ENCODE measurements around the gene FAM200A. TPM values are rescaled to one million over a fixed set of nuclear protein-coding genes. Genes with fewer than 3 reads are reported as not detected.
"Not testable (repeated sequence)": the region's sequence is repeated elsewhere in the genome, so short reads cannot be mapped to it uniquely, and the experiment has no call there.

Gene FAM200A
- total and polyA plus RNA-seq, 10 donors, result 4.9 to 9.2 (median 5.7) TPM

- whole genome bisulfite sequencing, 5 donors, result 81 to 93% (median 88%) methylated on average over 1 of the region's 1 CpG
- TF ChIP-seq POLR2A (IDR thresholded peaks at IDR 0.05), result no peak
- no peak for TF ChIP-seq POLR2AphosphoS5 (IDR thresholded peaks at IDR 0.05)
- no peak for TF ChIP-seq CTCF (IDR thresholded peaks at IDR 0.05 in 8 of 11, conservative IDR thresholded peaks at IDR 0.05 in 3 of 11)
- intact Hi-C loops (cut with DNase I; ENCODE audit: low total_unique reads), result no loop called here
Measured at GRCh38 chr7:99596408-99596955, 44.6 kb upstream of the FAM200A start.

GRCh38 chr7:99594948-99595745 is 43.2 kb upstream of the FAM200A start:
- no peaks in the 10 kb centered on the region for H3K36me3 ChIP-seq
- H3K4me1 ChIP-seq, result no peaks in the 10 kb centered on the region
- H3K27me3 ChIP-seq (replicated peaks in 1 of 7), result no peaks in the 10 kb centered on the region
- TF ChIP-seq POLR2A (IDR thresholded peaks at IDR 0.05) (no peak), POLR2AphosphoS5 (IDR thresholded peaks at IDR 0.05) (no peak), CTCF (IDR thresholded peaks at IDR 0.05 in 8 of 11, conservative IDR thresholded peaks at IDR 0.05 in 3 of 11) (no peak)
- no peak overlapping the region for H3K4me3 ChIP-seq
- no peaks in the 10 kb centered on the region for H3K9me3 ChIP-seq
- no peak overlapping the region for H3K27ac ChIP-seq
- no peak for DNase-seq
- 81 to 84% (median 84%) methylated on average over 7 of the region's 7 CpGs for WGBS, 5 donors
- intact Hi-C loops (cut with DNase I; ENCODE audit: low total_unique reads), result no loop called here

More at GRCh38 chr7:99596408-99596955, 44.6 kb upstream of the FAM200A start:
- Histone ChIP-seq H3K27ac (no peak overlapping the region), H3K4me1 (no peaks in the 10 kb centered on the region), H3K9me3 (no peaks in the 10 kb centered on the region), H3K4me3 (no peak overlapping the region), H3K27me3 (replicated peaks in 1 of 7) (no peaks in the 10 kb centered on the region), H3K36me3 (no peaks in the 10 kb centered on the region)
- DNase-seq, result no peak

- TF ChIP-seq CTCF (IDR thresholded peaks at IDR 0.05 in 8 of 11, conservative IDR thresholded peaks at IDR 0.05 in 3 of 11) (no peak), POLR2AphosphoS5 (IDR thresholded peaks at IDR 0.05) (no peak), POLR2A (IDR thresholded peaks at IDR 0.05) (no peak)
- Histone ChIP-seq H3K4me1 (no peaks in the 10 kb centered on the region), H3K9me3 (no peaks in the 10 kb centered on the region), H3K36me3 (no peaks in the 10 kb centered on the region), H3K27ac (no peak overlapping the region), H3K27me3 (replicated peaks in 1 of 7) (peaks cover 0 to 10% (median 0%) of the 10 kb centered on the region in 7 donors), H3K4me3 (no peak overlapping the region)
- no peak for DNase-seq
- intact Hi-C loops (cut with DNase I; ENCODE audit: low total_unique reads), result no loop called here
- whole genome bisulfite sequencing, 5 donors, result 79 to 90% (median 85%) methylated on average over 3 of the region's 3 CpGs
Measured at GRCh38 chr7:99588868-99589267, 37.0 kb upstream of the FAM200A start.

GRCh38 chr7:99580778-99581332 is 28.9 kb upstream of the FAM200A start:
- intact Hi-C loops (cut with DNase I; ENCODE audit: low total_unique reads); H3K9me3 ChIP-seq; DNase-seq; H3K36me3 ChIP-seq: not testable (repeated sequence)
- H3K4me1 ChIP-seq, result peaks cover 5 to 21% (median 16%) of the 10 kb centered on the region in 6 donors
- H3K27me3 ChIP-seq (replicated peaks in 1 of 7), result peaks cover 0 to 16% (median 4%) of the 10 kb centered on the region in 7 donors
- H3K4me3 ChIP-seq, result peak overlapping the region; percentile 37 to 75 (median 46)
- H3K27ac ChIP-seq, result peak overlapping the region in 3 of 8 donors; percentile 1 to 47 (median 38)
- WGBS, 5 donors, result 60 to 66% (median 66%) methylated on average over 4 of the region's 4 CpGs
